ENCODE data around the gene ZBTB20.

GRCh38 chr3:114462750-114463149 is 684.3 kb downstream of the ZBTB20 start:
- no peak for TF ChIP-seq CTCF (IDR thresholded peaks at IDR 0.05)
- no peak for TF ChIP-seq POLR2AphosphoS5 (IDR thresholded peaks at IDR 0.05)
- no peak for TF ChIP-seq POLR2A (IDR thresholded peaks at IDR 0.05)
